ENCODE measurements around the gene RNF115.

The RNF115 gene

GRCh38 chr1:145849356-145850160 lies 25.7 kb upstream of the RNF115 start:
- no peak for TF ChIP-seq CTCF (IDR thresholded peaks at IDR 0.05)
- Histone ChIP-seq H3K27me3 (no peaks in the 10 kb centered on the region), H3K36me3 (peaks cover 42 to 73% (median 56%) of the 10 kb centered on the region in 3 donors), H3K27ac (peak overlapping the region; percentile 54), H3K4me1 (peaks cover 0 to 31% (median 28%) of the 10 kb centered on the region in 4 donors), H3K4me3 (no peak overlapping the region), H3K9me3 (no peaks in the 10 kb centered on the region)
- no peak for DNase-seq
- intact Hi-C loops (cut with DNase I; ENCODE audit: low total_unique reads): loop anchor here (5.0 kb wide), 1 partner anchor 63 kb away; the partner anchor contains the start of gene ITGA10

- no peak overlapping the region for H3K4me3 ChIP-seq
- intact Hi-C loops (cut with DNase I; ENCODE audit: low total_unique reads): loop anchor here (5.0 kb wide), 1 partner anchor 64 kb away; the partner anchor contains the start of gene ITGA10
- H3K36me3 ChIP-seq: peaks cover 25 to 59% (median 47%) of the 10 kb centered on the region in 3 donors
- TF ChIP-seq CTCF (IDR thresholded peaks at IDR 0.05): no peak
- no peak overlapping the region for H3K27ac ChIP-seq
- no peaks in the 10 kb centered on the region for H3K9me3 ChIP-seq
- no peak for DNase-seq
- no peaks in the 10 kb centered on the region for H3K27me3 ChIP-seq
- H3K4me1 ChIP-seq: peaks cover 0 to 33% (median 28%) of the 10 kb centered on the region in 4 donors
Observed at GRCh38 chr1:145847827-145848226, 23.9 kb upstream of the RNF115 start.

GRCh38 chr1:145846201-145846612 lies 22.3 kb upstream of the RNF115 start:
- H3K36me3 ChIP-seq: peaks cover 21 to 59% (median 47%) of the 10 kb centered on the region in 3 donors
- peak overlapping the region; percentile 54 to 70 for H3K4me3 ChIP-seq
- TF ChIP-seq CTCF (IDR thresholded peaks at IDR 0.05): peak; percentile 42 to 55
- H3K4me1 ChIP-seq: peaks cover 0 to 33% (median 28%) of the 10 kb centered on the region in 4 donors
- H3K27me3 ChIP-seq: no peaks in the 10 kb centered on the region
- H3K27ac ChIP-seq: peak overlapping the region; percentile 81 to 84
- DNase-seq: no peak
- no peaks in the 10 kb centered on the region for H3K9me3 ChIP-seq
- intact Hi-C loops (cut with DNase I; ENCODE audit: low total_unique reads): loop anchor here (5.0 kb wide), 1 partner anchor 66 kb away; the partner anchor contains the start of gene ITGA10

- Histone ChIP-seq H3K4me3 (peak within 1 kb of the TSS; percentile 54 to 70), H3K36me3 (peaks cover 21 to 59% (median 47%) of the 10 kb centered on the region in 3 donors)
- intact Hi-C loops (cut with DNase I; ENCODE audit: low total_unique reads): loop anchor here (2.0 to 5.0 kb wide), 2 partner anchors 67 to 169 kb away; partner anchors contain the start of gene ITGA10
Observed at GRCh38 chr1:145845514-145846161, 21.7 kb upstream of the RNF115 start, which contains the start of gene NUDT17. TSS of gene NUDT17 (plus strand) at chr1:145845630. CDS start at chr1:145845641, 11 bp downstream.

More at GRCh38 chr1:145845514-145846161, 21.7 kb upstream of the RNF115 start, which contains the start of gene NUDT17:
- Histone ChIP-seq H3K27ac (peak within 1 kb of the TSS; percentile 81 to 84), H3K27me3 (no peaks in the 10 kb centered on the region), H3K9me3 (no peaks in the 10 kb centered on the region), H3K4me1 (peaks cover 0 to 33% (median 28%) of the 10 kb centered on the region in 4 donors)
- DNase-seq: peak; percentile 67 to 86
- peak; percentile 90 to 95 for TF ChIP-seq CTCF (IDR thresholded peaks at IDR 0.05)

Measured in tibial artery (tissue), 4 donors.